ENCODE measurements around the gene CREB3L4.

- TF ChIP-seq GATA2 (IDR thresholded peaks at IDR 0.05; ENCODE audit: low read depth, low read length), result no peak
- TF ChIP-seq GATA3 (IDR thresholded peaks at IDR 0.05; ENCODE audit: low read depth, low read length), result no peak
Measured at GRCh38 chr1:153978274-153978909, 10.7 kb downstream of the CREB3L4 start.
